ACC112 (cell line): ENCODE data around the gene SARS1.
"Not testable (repeated sequence)": the region's sequence is repeated elsewhere in the genome, so short reads cannot be mapped to it uniquely, and the experiment has no call there.

Experiments
- H2AFZ ChIP-seq: fragments of 200-600 bp; sonication (generic); one replicate; pipeline ENCODE4 v1.6.0; 2017; ENCODE audit warnings: antibody characterized with exemption, low read length; ENCODE audit not compliant: unreplicated experiment
- H3K27ac ChIP-seq: fragments of 200-600 bp; sonication (generic); 2 replicates; pipeline ENCODE4 v1.5.1; 2014; ENCODE audit warnings: low read depth, mild to moderate bottlenecking, antibody characterized with exemption, low read length, moderate library complexity
- H3K27me3 ChIP-seq: fragments of 200-600 bp; sonication (generic); 2 replicates; pipeline ENCODE4 v1.6.1; 2014; ENCODE audit warnings: mild to moderate bottlenecking, antibody characterized with exemption, low read length, moderate library complexity, mixed read lengths; ENCODE audit not compliant: insufficient read depth
- H3K36me3 ChIP-seq: fragments of 200-600 bp; sonication (generic); 2 replicates; pipeline ENCODE4 v1.6.1; 2016; ENCODE audit warnings: mild to moderate bottlenecking, antibody characterized with exemption, low read length, moderate library complexity, mixed read lengths; ENCODE audit not compliant: insufficient read depth
- H3K4me1 ChIP-seq: fragments of 200-600 bp; sonication (generic); one replicate; pipeline ENCODE4 v1.6.1; 2016; ENCODE audit warnings: low read length, mixed read lengths; ENCODE audit not compliant: insufficient read depth, unreplicated experiment, control insufficient read depth
- H3K4me3 ChIP-seq: fragments of 200-600 bp; sonication (generic); 2 replicates; pipeline ENCODE4 v1.5.1; 2014; ENCODE audit warnings: mild to moderate bottlenecking, low read depth, low read length
- H3K79me2 ChIP-seq: fragments of 200-600 bp; sonication (generic); one replicate; pipeline ENCODE4 v1.6.0; 2016; ENCODE audit warnings: low read length; ENCODE audit not compliant: control insufficient read depth, unreplicated experiment, insufficient read depth

The SARS1 gene

DNA sequence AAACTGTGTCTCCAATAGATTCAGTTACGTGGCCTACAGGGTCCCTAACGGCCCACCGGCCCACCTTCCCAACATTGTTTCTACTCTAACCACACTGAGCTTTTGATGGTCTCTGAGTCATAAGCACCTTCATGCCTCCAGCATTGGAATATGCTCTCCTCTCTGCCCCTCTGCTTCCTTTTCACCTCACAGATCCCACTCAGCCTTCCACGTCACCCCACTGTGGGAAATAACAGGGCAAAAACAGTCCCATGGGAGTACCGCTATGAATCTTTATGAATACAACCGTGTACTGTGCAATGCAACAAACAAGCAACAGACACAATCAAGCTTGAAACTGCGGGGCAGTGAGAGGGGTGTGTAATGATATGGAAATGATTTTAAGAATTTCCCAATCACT is 5.3 kb upstream of the SARS1 start:
- Histone ChIP-seq H3K27ac (peak overlapping the region; percentile 22; the same call in 1 of the 2 replicates), H2AFZ (no peak overlapping the region)

GRCh38 chr1:109208836-109209463 is 4.8 kb upstream of the SARS1 start:
- Histone ChIP-seq H3K4me3 (peak overlapping the region; percentile 68), H2AFZ (peak overlapping the region; percentile 37), H3K27ac (peak overlapping the region; percentile 22; the same call in 1 of the 2 replicates), H3K4me1 (peaks cover 9% of the 10 kb centered on the region), H3K27me3 (no peaks in the 10 kb centered on the region), H3K79me2 (peaks cover 2% of the 10 kb centered on the region), H3K36me3 (no peaks in the 10 kb centered on the region)

More for the DNA sequence above, 5.3 kb upstream of the SARS1 start:
- H3K4me3 ChIP-seq, result peak overlapping the region; percentile 68
- H3K4me1 ChIP-seq, result peaks cover 7% of the 10 kb centered on the region
- H3K36me3 ChIP-seq, result no peaks in the 10 kb centered on the region
- no peaks in the 10 kb centered on the region for H3K27me3 ChIP-seq
- H3K79me2 ChIP-seq, result no peaks in the 10 kb centered on the region

GRCh38 chr1:109210058-109210457 is 3.7 kb upstream of the SARS1 start:
- H3K4me3 ChIP-seq, result no peak overlapping the region
- no peaks in the 10 kb centered on the region for H3K27me3 ChIP-seq
- H3K4me1 ChIP-seq, result peaks cover 11% of the 10 kb centered on the region
- H3K27ac ChIP-seq, result no peak overlapping the region
- peaks cover 13% of the 10 kb centered on the region for H3K79me2 ChIP-seq
- no peaks in the 10 kb centered on the region for H3K36me3 ChIP-seq
- no peak overlapping the region for H2AFZ ChIP-seq

DNA sequence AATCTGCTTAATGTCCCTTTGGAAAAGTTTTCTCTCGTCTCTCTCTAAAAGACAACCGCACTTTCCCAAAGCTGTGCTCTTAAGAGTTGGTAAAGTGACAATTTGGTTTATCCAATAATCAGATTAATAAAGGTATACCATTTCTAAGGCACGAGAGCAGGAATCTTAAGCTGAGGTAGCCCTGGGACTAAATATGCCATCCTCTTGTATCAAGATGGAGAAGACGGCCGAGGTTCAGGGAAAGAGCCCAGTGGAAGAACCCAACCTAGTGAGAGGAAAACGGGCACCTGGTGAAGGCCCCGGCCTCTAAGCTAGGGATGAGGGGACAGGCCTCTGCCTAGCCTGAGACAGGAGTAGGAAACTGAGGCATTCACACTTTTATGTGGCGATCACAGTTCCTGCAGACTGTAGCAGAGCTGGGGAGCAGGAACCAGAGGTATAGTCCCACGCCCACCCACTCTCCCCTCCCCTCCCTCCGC is 334 bp upstream of the SARS1 start:
- Histone ChIP-seq H3K4me3 (peak overlapping the region; percentile 92), H3K36me3 (peaks cover 5% of the 10 kb centered on the region), H2AFZ (peak overlapping the region; percentile 68), H3K27me3 (no peaks in the 10 kb centered on the region), H3K4me1 (peaks cover 17% of the 10 kb centered on the region), H3K27ac (no peak overlapping the region), H3K79me2 (peaks cover 40% of the 10 kb centered on the region)

DNA sequence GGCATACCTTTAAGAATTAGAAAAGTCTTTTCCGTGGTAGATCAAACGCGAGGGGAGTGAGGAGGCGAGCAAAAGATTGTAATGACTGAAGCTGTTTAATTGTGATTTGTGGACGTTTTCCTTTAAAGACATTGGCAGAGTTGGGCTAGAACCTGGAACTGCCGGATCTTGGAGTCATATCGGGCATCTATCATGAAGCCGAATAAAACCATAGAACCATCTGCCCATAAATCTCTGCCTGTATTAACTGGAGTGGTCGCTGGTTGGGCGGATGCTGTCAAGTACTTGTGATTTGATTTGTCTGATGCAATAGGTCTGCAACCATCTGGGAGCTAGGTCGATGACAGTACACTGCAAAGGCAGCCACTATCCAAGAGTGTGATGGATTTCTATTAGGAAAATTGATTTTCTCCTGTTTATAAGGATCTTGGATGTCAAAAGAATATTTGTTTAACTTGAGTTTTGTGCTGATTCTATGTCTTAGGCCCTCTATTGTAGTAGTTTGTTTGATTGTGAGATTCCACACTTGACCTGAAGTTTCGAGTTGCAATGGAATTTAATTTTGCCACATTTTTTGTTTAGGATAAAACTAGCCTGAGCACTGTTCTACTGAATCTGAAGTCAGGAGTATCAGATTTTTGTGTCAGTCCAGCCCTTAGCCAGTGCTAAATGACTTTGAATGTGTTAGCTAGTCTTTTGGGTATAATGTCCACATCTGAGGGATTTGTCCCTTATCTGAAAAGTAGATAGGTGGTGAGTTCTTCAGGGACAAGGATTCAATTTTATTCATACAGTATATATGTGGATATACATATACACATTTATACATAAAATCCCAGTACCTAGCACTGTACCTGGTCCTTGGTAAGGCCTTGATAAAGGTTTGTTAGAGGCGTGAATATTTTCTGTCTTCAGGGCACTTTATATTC is 1.2 kb downstream of the SARS1 start:
- Histone ChIP-seq H3K4me3 (peak overlapping the region; percentile 92), H2AFZ (peak overlapping the region; percentile 93), H3K27ac (peak overlapping the region; percentile 87), H3K79me2 (peaks cover 53% of the 10 kb centered on the region), H3K4me1 (peaks cover 14% of the 10 kb centered on the region), H3K27me3 (no peaks in the 10 kb centered on the region), H3K36me3 (peaks cover 8% of the 10 kb centered on the region)

GRCh38 chr1:109216662-109217061 is 2.9 kb downstream of the SARS1 start:
- no peaks in the 10 kb centered on the region for H3K27me3 ChIP-seq
- H3K36me3 ChIP-seq, result peaks cover 8% of the 10 kb centered on the region
- peaks cover 14% of the 10 kb centered on the region for H3K4me1 ChIP-seq
- H3K27ac ChIP-seq, result no peak overlapping the region
- no peak overlapping the region for H3K4me3 ChIP-seq
- peaks cover 65% of the 10 kb centered on the region for H3K79me2 ChIP-seq
- no peak overlapping the region for H2AFZ ChIP-seq

- Histone ChIP-seq H3K4me3 (no peak overlapping the region), H3K27me3 (no peaks in the 10 kb centered on the region), H3K4me1 (peaks cover 12% of the 10 kb centered on the region), H3K36me3 (peaks cover 13% of the 10 kb centered on the region), H3K79me2 (peaks cover 81% of the 10 kb centered on the region), H2AFZ (no peak overlapping the region), H3K27ac (no peak overlapping the region)
These were observed 4.8 kb downstream of the SARS1 start for GRCh38 chr1:109218516-109218915.

DNA sequence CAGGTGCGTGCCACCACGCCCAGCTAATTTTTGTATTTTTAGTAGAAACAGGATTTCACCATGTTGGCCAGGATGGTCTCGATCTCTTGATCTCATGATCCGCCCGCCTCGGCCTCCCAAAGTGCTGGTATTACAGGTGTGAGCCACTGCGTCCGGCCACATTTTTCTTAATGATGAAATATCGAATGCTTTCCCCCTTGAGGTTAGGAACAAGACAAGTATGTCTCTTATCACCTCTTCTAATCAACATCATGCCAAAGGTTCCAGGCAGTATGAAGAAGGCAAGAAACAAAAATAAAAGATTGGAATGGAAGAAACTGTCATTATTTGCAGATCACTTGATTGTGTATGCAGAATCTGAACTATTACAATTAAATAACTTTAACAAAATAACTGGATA is 7.5 kb downstream of the SARS1 start:
- H3K27ac ChIP-seq, H3K4me3 ChIP-seq, H2AFZ ChIP-seq, H3K27me3 ChIP-seq, H3K4me1 ChIP-seq: not testable (repeated sequence)
- peaks cover 16% of the 10 kb centered on the region for H3K36me3 ChIP-seq
- H3K79me2 ChIP-seq, result peaks cover 77% of the 10 kb centered on the region

- no peak overlapping the region for H3K4me3 ChIP-seq
- no peaks in the 10 kb centered on the region for H3K27me3 ChIP-seq
- peaks cover 45% of the 10 kb centered on the region for H3K79me2 ChIP-seq
- H3K27ac ChIP-seq, result no peak overlapping the region
- H2AFZ ChIP-seq, result no peak overlapping the region
- H3K36me3 ChIP-seq, result peaks cover 32% of the 10 kb centered on the region
- H3K4me1 ChIP-seq, result no peaks in the 10 kb centered on the region
These were observed 11.6 kb downstream of the SARS1 start for GRCh38 chr1:109225308-109225707.

GRCh38 chr1:109225711-109226445 is 12.2 kb downstream of the SARS1 start:
- Histone ChIP-seq H3K27me3 (no peaks in the 10 kb centered on the region), H3K27ac (no peak overlapping the region), H2AFZ (no peak overlapping the region), H3K4me3 (no peak overlapping the region), H3K79me2 (peaks cover 41% of the 10 kb centered on the region), H3K4me1 (no peaks in the 10 kb centered on the region), H3K36me3 (peaks cover 32% of the 10 kb centered on the region)
